ENCODE measurements around the gene CTSD.

DNA sequence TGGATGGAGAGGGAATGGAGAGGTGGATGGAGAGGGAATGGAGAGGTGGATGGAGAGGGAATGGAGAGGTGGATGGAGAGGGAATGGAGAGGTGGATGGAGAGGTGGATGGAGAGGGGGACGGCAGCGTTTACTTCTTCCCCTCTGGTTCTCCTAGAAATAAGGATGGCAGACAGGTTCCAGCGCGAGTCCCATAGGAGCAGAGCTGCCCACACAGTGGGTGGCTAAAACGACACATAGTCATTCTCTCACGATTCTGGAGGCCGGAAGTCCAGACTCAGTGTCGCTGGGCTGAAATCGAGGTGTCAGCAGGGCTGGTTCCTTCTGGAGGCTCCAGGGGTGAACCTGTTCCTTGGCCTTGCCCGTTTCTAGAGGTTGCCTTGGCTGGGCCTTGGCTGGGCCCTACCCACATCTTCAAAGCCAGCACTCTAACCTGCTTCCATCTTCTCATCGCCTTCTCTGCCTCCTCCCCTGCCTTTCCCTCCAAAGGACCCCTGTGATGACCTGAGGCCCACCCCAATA lies 12.7 kb upstream of the CTSD start:
- TF ChIP-seq POLR2A (IDR thresholded peaks at IDR 0.05): no peak
- TF ChIP-seq, protein P1, sequence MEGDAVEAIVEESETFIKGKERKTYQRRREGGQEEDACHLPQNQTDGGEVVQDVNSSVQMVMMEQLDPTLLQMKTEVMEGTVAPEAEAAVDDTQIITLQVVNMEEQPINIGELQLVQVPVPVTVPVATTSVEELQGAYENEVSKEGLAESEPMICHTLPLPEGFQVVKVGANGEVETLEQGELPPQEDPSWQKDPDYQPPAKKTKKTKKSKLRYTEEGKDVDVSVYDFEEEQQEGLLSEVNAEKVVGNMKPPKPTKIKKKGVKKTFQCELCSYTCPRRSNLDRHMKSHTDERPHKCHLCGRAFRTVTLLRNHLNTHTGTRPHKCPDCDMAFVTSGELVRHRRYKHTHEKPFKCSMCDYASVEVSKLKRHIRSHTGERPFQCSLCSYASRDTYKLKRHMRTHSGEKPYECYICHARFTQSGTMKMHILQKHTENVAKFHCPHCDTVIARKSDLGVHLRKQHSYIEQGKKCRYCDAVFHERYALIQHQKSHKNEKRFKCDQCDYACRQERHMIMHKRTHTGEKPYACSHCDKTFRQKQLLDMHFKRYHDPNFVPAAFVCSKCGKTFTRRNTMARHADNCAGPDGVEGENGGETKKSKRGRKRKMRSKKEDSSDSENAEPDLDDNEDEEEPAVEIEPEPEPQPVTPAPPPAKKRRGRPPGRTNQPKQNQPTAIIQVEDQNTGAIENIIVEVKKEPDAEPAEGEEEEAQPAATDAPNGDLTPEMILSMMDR (IDR thresholded peaks at IDR 0.05): no peak

Measured in adrenal gland (tissue), 5 donors.